H1 (cell line): Measurements from ENCODE around the gene LYPD4. TPM values are rescaled to one million over a fixed set of nuclear protein-coding genes. Genes with fewer than 3 reads are reported as not detected.

Experiments used
- ASH2L ChIP-seq: fragments of 200-600, 300-600 bp; sonication (generic); IDR thresholded peaks from one replicate; pipeline ENCODE4 v1.7.1; 2017; ENCODE audit warnings: low read length
- BCL11A ChIP-seq, 2 experiments: IDR thresholded peaks; one replicate each; pipeline ENCODE4 v1.6.1; 2011; ENCODE audit warnings: low read depth in 2 of 2, low read length in 2 of 2, mild to moderate bottlenecking in 2 of 2
- CBX5 ChIP-seq: fragments of 300-800, 300-1000 bp; sonication (generic); IDR thresholded peaks from 2 replicates; pipeline ENCODE4 v1.7.1; 2016; ENCODE audit warnings: antibody characterized with exemption, low read length, low read depth
- CEBPB ChIP-seq: IDR thresholded peaks from 2 replicates; pipeline ENCODE4 v1.6.1; 2012; ENCODE audit warnings: low read depth, low read length
- HDAC2 ChIP-seq, 2 experiments: fragments of 300-600 bp in 1 of 2; sonication (generic) in 1 of 2; IDR thresholded peaks; 2 replicates each; pipeline ENCODE4 v1.6.1; 2011 to 2012; ENCODE audit warnings: low read depth in 2 of 2, low read length in 2 of 2, mild to moderate bottlenecking in 2 of 2, moderate library complexity in 2 of 2, borderline replicate concordance in 1 of 2, inconsistent platforms in 1 of 2
- JUND ChIP-seq: IDR thresholded peaks from 2 replicates; pipeline ENCODE4 v1.6.1; 2011; ENCODE audit warnings: mild to moderate bottlenecking, improper control_type of control experiment, low read length
- KDM1A ChIP-seq: fragments of 200-600, 300-600 bp; sonication (generic); IDR thresholded peaks from 2 replicates; pipeline ENCODE4 v1.7.1; 2016; ENCODE audit warnings: mild to moderate bottlenecking, low read length, borderline replicate concordance
- POLR2AphosphoS5 ChIP-seq: IDR thresholded peaks from 2 replicates; pipeline ENCODE4 v1.6.1; 2011; ENCODE audit warnings: low read depth, low read length
- RBBP5 ChIP-seq: IDR thresholded peaks from 2 replicates; pipeline ENCODE4 v1.7.1; 2012; ENCODE audit warnings: low read depth, mild to moderate bottlenecking, inconsistent platforms, low read length, moderate library complexity, borderline replicate concordance
- RFX5 ChIP-seq: IDR thresholded peaks from 2 replicates; pipeline ENCODE4 v1.6.1; 2011; ENCODE audit warnings: low read depth, low read length, improper control_type of control experiment, borderline replicate concordance
- RNF2 ChIP-seq: fragments of 200-900, 300-1000 bp; sonication (generic); IDR thresholded peaks from 2 replicates; pipeline ENCODE4 v1.7.1; 2016; ENCODE audit warnings: borderline replicate concordance, low read depth, mild to moderate bottlenecking, antibody characterized with exemption, low read length; ENCODE audit not compliant: poor library complexity, severe bottlenecking; ENCODE audit errors: missing control alignments
- SUZ12 ChIP-seq: fragments of 200-600 bp; sonication (generic); IDR thresholded peaks from 2 replicates; pipeline ENCODE4 v1.6.1; 2012; ENCODE audit warnings: mild to moderate bottlenecking, inconsistent platforms, low read length, moderate library complexity, mixed read lengths
- TAF1 ChIP-seq: IDR thresholded peaks from 2 replicates; pipeline ENCODE4 v1.6.1; 2011; ENCODE audit warnings: mild to moderate bottlenecking, low read depth, low read length
- TAF7 ChIP-seq: optimal IDR thresholded peaks from 2 replicates; pipeline ENCODE3; 2011; ENCODE audit warnings: low read depth, mild to moderate bottlenecking, inconsistent platforms, low read length, moderate library complexity, borderline replicate concordance
- TEAD4 ChIP-seq: IDR thresholded peaks from 2 replicates; pipeline ENCODE4 v1.6.1; 2012; ENCODE audit warnings: low read depth, low read length, inconsistent platforms, mixed read lengths
- YY1 ChIP-seq: IDR thresholded peaks from 2 replicates; pipeline ENCODE4 v1.6.1; 2011; ENCODE audit warnings: low read depth, mild to moderate bottlenecking, low read length
- ZNF274 ChIP-seq: IDR thresholded peaks from 2 replicates; pipeline ENCODE4 v1.7.0; 2012; ENCODE audit warnings: low read length, borderline replicate concordance; ENCODE audit errors: extremely low read depth
- polyA plus RNA-seq, 7 experiments: library from polyadenylated mRNA; depleted of rRNA in 3 of 7; stranded (reverse) in 5 of 7; unstranded in 2 of 7; fragments of >200 nt in 5 of 7; fragments of 200-250 nt in 2 of 7; gene quantifications; 1 replicate in 5 of 7; 2 replicates in 1 of 7; 4 replicates in 1 of 7; pipeline versions ENCODE4 v1.2.1 to v1.2.3, GENCODE V29; 2011 to 2013; ENCODE audit warnings: missing spikeins in 2 of 7, mixed read lengths in 2 of 7
- total RNA-seq: library from RNA; stranded (reverse); fragmentation: NEBNext Ultra II Directional; extraction: Animal tissue kit (Norgen Biotek cat#: 25700); gene quantifications from 2 replicates; pipeline ENCODE4 v1.2.1, GENCODE V29; 2021
- TF ChIP-seq, protein P1 (sequence below): IDR thresholded peaks from 2 replicates; pipeline ENCODE4 v1.6.1; 2012; ENCODE audit warnings: low read length, inconsistent platforms
- TF ChIP-seq, protein P2 (sequence below): IDR thresholded peaks from 2 replicates; pipeline ENCODE4 v1.6.1; 2011; ENCODE audit warnings: low read depth, mild to moderate bottlenecking, low read length; ENCODE audit not compliant: insufficient read depth

The LYPD4 gene
- total and polyA plus RNA-seq, 2 of the 8 experiments (the other 6 are each of a cell fraction or from before 2014, with no cell fraction given): 0.06 TPM; not detected in 1

DNA sequence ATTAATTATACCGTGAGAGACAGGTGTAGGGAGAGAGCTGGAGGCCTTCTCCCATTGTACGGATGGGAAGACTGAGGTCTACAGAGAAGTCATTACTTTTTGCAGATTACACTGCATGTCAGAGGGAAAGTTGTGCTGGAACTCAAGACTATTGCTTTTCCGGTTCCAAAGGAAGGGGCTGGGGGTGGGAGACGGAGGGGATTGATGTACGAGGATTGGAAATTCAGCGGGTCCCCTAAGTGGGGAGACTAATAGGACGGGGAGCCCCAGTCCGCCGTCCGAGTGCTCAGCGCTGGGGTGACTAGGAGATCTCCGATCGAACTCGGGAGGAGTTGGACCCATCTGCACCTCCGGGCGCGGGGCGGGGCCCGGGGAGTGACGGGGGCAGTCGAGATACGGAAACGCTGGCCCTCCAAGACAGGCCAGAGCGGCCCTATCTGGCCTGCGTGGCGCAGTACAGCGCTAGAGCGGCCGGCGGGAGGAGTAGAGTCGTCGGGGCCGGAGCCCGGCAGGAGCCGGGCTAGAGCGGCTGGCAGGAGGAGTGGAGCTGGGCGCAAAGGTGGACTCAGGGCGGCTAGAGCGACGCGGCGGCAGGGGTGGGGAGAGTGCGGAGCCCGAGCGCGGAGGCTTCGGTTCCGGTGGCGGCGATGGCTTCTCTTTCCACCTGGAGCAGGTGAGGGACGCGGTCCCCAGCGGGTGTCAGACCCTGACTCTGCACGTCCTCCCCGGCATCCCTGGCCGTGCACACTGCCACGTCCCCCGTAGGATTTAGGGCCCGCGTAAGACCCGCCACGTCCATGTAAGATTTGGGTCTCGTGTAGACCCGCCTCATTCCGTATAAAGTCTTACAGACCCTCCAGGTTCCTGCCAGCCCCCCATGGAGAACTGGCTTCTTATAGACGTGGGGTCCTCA is 39.6 kb upstream of the LYPD4 start (continued):
- TF ChIP-seq, protein P1, sequence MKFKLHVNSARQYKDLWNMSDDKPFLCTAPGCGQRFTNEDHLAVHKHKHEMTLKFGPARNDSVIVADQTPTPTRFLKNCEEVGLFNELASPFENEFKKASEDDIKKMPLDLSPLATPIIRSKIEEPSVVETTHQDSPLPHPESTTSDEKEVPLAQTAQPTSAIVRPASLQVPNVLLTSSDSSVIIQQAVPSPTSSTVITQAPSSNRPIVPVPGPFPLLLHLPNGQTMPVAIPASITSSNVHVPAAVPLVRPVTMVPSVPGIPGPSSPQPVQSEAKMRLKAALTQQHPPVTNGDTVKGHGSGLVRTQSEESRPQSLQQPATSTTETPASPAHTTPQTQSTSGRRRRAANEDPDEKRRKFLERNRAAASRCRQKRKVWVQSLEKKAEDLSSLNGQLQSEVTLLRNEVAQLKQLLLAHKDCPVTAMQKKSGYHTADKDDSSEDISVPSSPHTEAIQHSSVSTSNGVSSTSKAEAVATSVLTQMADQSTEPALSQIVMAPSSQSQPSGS: no peak
- TF ChIP-seq TAF7 (peak; percentile 71), ASH2L (peak; percentile 75), SUZ12 (no peak), RFX5 (0 out of 2 replicates have a peak, but pooled peaks have one; percentile 8), POLR2AphosphoS5 (peak; percentile 40; the same call in 1 of the 2 replicates), RNF2 (no peak), RBBP5 (0 out of 2 replicates have a peak, but pooled peaks have one; percentile 56), KDM1A (peak; percentile 95), CBX5 (no peak), CEBPB (no peak), HDAC2 (IDR thresholded peaks at IDR 0.05; ENCODE audit: borderline replicate concordance in 1 of 2, low read depth in 2 of 2, low read length in 2 of 2) (peak; percentile 39 to 99; a peak in 1 of 4 replicates), JUND (no peak), BCL11A (IDR thresholded peaks at IDR 0.05; ENCODE audit: low read depth in 2 of 2, low read length in 2 of 2) (no peak), TEAD4 (no peak), TAF1 (peak; percentile 88), ZNF274 (no peak), YY1 (peak; percentile 64; the same call in 1 of the 2 replicates)
- TF ChIP-seq, protein P2, sequence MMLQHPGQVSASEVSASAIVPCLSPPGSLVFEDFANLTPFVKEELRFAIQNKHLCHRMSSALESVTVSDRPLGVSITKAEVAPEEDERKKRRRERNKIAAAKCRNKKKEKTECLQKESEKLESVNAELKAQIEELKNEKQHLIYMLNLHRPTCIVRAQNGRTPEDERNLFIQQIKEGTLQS: no peak
